K562 (cell line): ENCODE results near the gene RARRES2. TPM values are rescaled to one million over a fixed set of nuclear protein-coding genes. Genes with fewer than 3 reads are reported as not detected.
A peak's percentile ranks its signal among the peaks of the same experiment; 100 is the strongest.

Experiments used
- ATAC-seq: fragments of 200-7000 bp; cut with Tn5 transposase; 3 replicates; pipeline ENCODE4 v1.9.1; 2020; ENCODE audit warnings: moderate library complexity
- BruUV-seq: library from RNA; stranded (reverse); fragments of 400-500 nt; replicated peaks from 2 replicates; lab custom pipeline; 2021; lab: Mats Ljungman, UMichigan
- CTCF ChIA-PET: fragments of 300-600 bp; formaldehyde crosslinking; extraction: SDS; loops from one replicate; lab custom pipeline; 2021; ENCODE audit warnings: low intra/inter-chr PET ratio; lab: Yijun Ruan, JAX
- POLR2A ChIA-PET: fragments of 300-600, 350-650 bp; sonication (Branson Sonifier 250); formaldehyde crosslinking; extraction: SDS; loops from one replicate; lab custom pipeline; 2021; ENCODE audit warnings: antibody characterized with exemption, inconsistent platforms; lab: Yijun Ruan, JAX
- DNase-seq, 4 experiments: peaks; one replicate each; pipeline versions ENCODE4 v3.0.0 to v3.0.0-alpha.2; 2011 to 2018; ENCODE audit warnings: low spot score in 3 of 4, mixed read lengths in 3 of 4; ENCODE audit errors: extremely low read depth in 1 of 4
- FAIRE-seq: peaks from 2 replicates; lab custom pipeline; 2011; peaks lifted over from hg19 to GRCh38; lab: Jason Lieb, UNC
- H2AFZ ChIP-seq: 2 replicates; pipeline ENCODE4 v1.6.0; 2011; ENCODE audit warnings: low read depth, low read length, control low read depth, inconsistent platforms
- H3K27ac ChIP-seq: fragments of 200-600 bp; 3 replicates; pipeline ENCODE4 v1.8.0; 2011; ENCODE audit warnings: low read depth, mild to moderate bottlenecking, control low read depth, inconsistent platforms, low read length, moderate library complexity, mixed read lengths; ENCODE audit errors: extremely low read depth
- H3K27me3 ChIP-seq, 2 experiments: fragments of 300-600 bp in 1 of 2; 2 replicates in 1 of 2; 3 replicates in 1 of 2; pipeline versions ENCODE4 v1.6.0 to v1.8.0; 2011; ENCODE audit warnings: inconsistent platforms in 2 of 2, low read length in 2 of 2, mild to moderate bottlenecking in 1 of 2, mixed read lengths in 1 of 2, moderate library complexity in 1 of 2; ENCODE audit not compliant: control insufficient read depth in 2 of 2, insufficient read depth in 2 of 2
- H3K36me3 ChIP-seq: fragments of 300-600 bp; 3 replicates; pipeline ENCODE4 v1.8.0; 2011; ENCODE audit warnings: mild to moderate bottlenecking, low read length, inconsistent platforms; ENCODE audit not compliant: control insufficient read depth, insufficient read depth
- H3K4me1 ChIP-seq, 2 experiments: fragments of 200-600 bp in 1 of 2; replicated peaks in 1 of 2; 2 replicates in 1 of 2; 3 replicates in 1 of 2; pipeline versions ENCODE4 v1.5.1 to v1.8.0; 2011; ENCODE audit warnings: inconsistent platforms in 2 of 2, low read length in 2 of 2, mild to moderate bottlenecking in 1 of 2, mixed read lengths in 1 of 2, moderate library complexity in 1 of 2; ENCODE audit not compliant: control insufficient read depth in 2 of 2, insufficient read depth in 2 of 2
- H3K4me2 ChIP-seq: 2 replicates; pipeline ENCODE4 v1.6.1; 2011; ENCODE audit warnings: low read length, control low read depth, inconsistent platforms, mixed read lengths; ENCODE audit not compliant: insufficient read depth
- H3K4me3 ChIP-seq: fragments of 200-600 bp; sonication (generic), shearing (Covaris generic); 2 replicates; pipeline ENCODE4 v1.5.1; 2016; ENCODE audit warnings: control low read depth, inconsistent platforms
- H3K79me2 ChIP-seq: fragments of 200-600 bp; 3 replicates; pipeline ENCODE4 v1.8.0; 2011; ENCODE audit warnings: low read length, inconsistent platforms; ENCODE audit not compliant: control insufficient read depth, insufficient read depth
- H3K9ac ChIP-seq, 2 experiments: 2 replicates each; pipeline versions ENCODE4 v1.6.0 to v1.6.1; 2011; ENCODE audit warnings: low read depth in 2 of 2, low read length in 2 of 2, control low read depth in 1 of 2, inconsistent platforms in 1 of 2, mild to moderate bottlenecking in 1 of 2, mixed read lengths in 1 of 2; ENCODE audit not compliant: insufficient read depth in 1 of 2
- H3K9me1 ChIP-seq: one replicate; pipeline ENCODE4 v1.6.0; 2011; ENCODE audit warnings: inconsistent platforms, mild to moderate bottlenecking, low read length, moderate library complexity; ENCODE audit not compliant: control insufficient read depth, insufficient read depth
- H3K9me3 ChIP-seq: replicated peaks from 2 replicates; pipeline ENCODE4 v1.5.1; 2011; ENCODE audit warnings: low read depth, low read length, inconsistent platforms; ENCODE audit not compliant: control insufficient read depth, insufficient read depth
- H4K20me1 ChIP-seq: replicated peaks from 2 replicates; pipeline ENCODE4 v1.6.1; 2011; ENCODE audit warnings: low read length, inconsistent platforms, mixed read lengths; ENCODE audit not compliant: control insufficient read depth, insufficient read depth
- CHCHD3 ChIP-seq: fragments of 250-450 bp; sonication (Bioruptor Pico); IDR thresholded peaks from 2 replicates; pipeline ENCODE4 v2.1.2; 2022; ENCODE audit warnings: mild to moderate bottlenecking
- DPF2 ChIP-seq: fragments of 450-650 bp; IDR thresholded peaks from 2 replicates; pipeline ENCODE4 v1.6.1; 2016
- GATA2 ChIP-seq: sonication (generic); formaldehyde crosslinking; IDR thresholded peaks from 2 replicates; pipeline ENCODE4 v1.4.0; 2020; ENCODE audit warnings: mild to moderate bottlenecking, missing genetic modification reagents
- HMG20B ChIP-seq: fragments of 250-450 bp; sonication (Bioruptor Pico); IDR thresholded peaks from 2 replicates; pipeline ENCODE4 v1.5.0; 2021; ENCODE audit warnings: mild to moderate bottlenecking
- KDM5B ChIP-seq: fragments of 200-600 bp; sonication (generic); IDR thresholded peaks from 2 replicates; pipeline ENCODE4 v1.6.1; 2012; ENCODE audit warnings: low read depth, mild to moderate bottlenecking, moderate library complexity, low read length, control low read depth, inconsistent platforms; ENCODE audit not compliant: insufficient replicate concordance
- KLF13 ChIP-seq: fragments of 450-650 bp; IDR thresholded peaks from 2 replicates; pipeline ENCODE4 v1.6.1; 2016; ENCODE audit warnings: missing genetic modification characterization, low read depth, mild to moderate bottlenecking, missing compliant biosample characterization, moderate library complexity, borderline replicate concordance
- NFRKB ChIP-seq: fragments of 450-650 bp; IDR thresholded peaks from 2 replicates; pipeline ENCODE4 v1.6.1; 2016; ENCODE audit warnings: low read depth
- POLR2B ChIP-seq: fragments of 450-650 bp; IDR thresholded peaks from 2 replicates; pipeline ENCODE4 v1.6.1; 2018; ENCODE audit warnings: low read depth; ENCODE audit not compliant: partially characterized antibody
- RBFOX2 ChIP-seq: fragments of 200-400 bp; formaldehyde crosslinking; IDR thresholded peaks from 2 replicates; pipeline ENCODE4 v1.6.1; 2017; ENCODE audit warnings: low read depth, mild to moderate bottlenecking, low read length, moderate library complexity
- SMAD4 ChIP-seq: fragments of 250-450 bp; sonication (Bioruptor Pico); conservative IDR thresholded peaks from 2 replicates; pipeline ENCODE4 v1.8.0; 2021; ENCODE audit warnings: inconsistent platforms, mild to moderate bottlenecking, moderate library complexity
- TFAM ChIP-seq: fragments of 250-450 bp; sonication (Bioruptor Pico); conservative IDR thresholded peaks from 2 replicates; pipeline ENCODE4 v1.5.0; 2021; ENCODE audit warnings: mild to moderate bottlenecking, moderate library complexity
- ZNF12 ChIP-seq: sonication (generic); formaldehyde crosslinking; IDR thresholded peaks from 2 replicates; pipeline ENCODE4 v1.4.0; 2020; ENCODE audit warnings: mild to moderate bottlenecking, missing genetic modification reagents
- WGBS: fragments of 100-300 bp; shearing (Covaris generic); methylation state at CpG from one replicate; pipeline ENCODE4 v1.1.6; 2016; ENCODE audit warnings: low coverage, mixed read lengths; ENCODE audit not compliant: insufficient coverage; ENCODE audit errors: missing lambda C conversion rate; 5-methylcytosine and 5-hydroxymethylcytosine counted together
- in situ Hi-C: fragments of 300-500 bp; cut with MboI; formaldehyde crosslinking; loops from 4 replicates; pipeline ENCODE4 v1.15.0; 2018; ENCODE audit warnings: inconsistent platforms, mixed read lengths
- intact Hi-C: fragments of 100-400 bp; cut with micrococcal nuclease; formaldehyde crosslinking; loops from 2 replicates; pipeline ENCODE4 v1.14.2; 2022
- polyA plus RNA-seq, 8 experiments: library from polyadenylated mRNA; depleted of rRNA in 4 of 8; stranded (reverse) in 5 of 8; unstranded in 3 of 8; fragments of >200 nt; fragmentation: Nextera tagmentation in 2 of 8; fragmentation: Illumina TruSeq in 1 of 8; extraction: Ambion mirVana in 2 of 8; extraction: Trizol in 1 of 8; gene quantifications; 2 replicates each; pipeline versions ENCODE4 v1.2.1 to v1.2.3, GENCODE V29; 2011 to 2014; ENCODE audit warnings: inconsistent platforms in 1 of 8, missing spikeins in 1 of 8
- total RNA-seq, 7 experiments: library from RNA; depleted of rRNA in 6 of 7; stranded (reverse); fragments of >200 nt in 6 of 7; fragmentation: Illumina TruSeq in 2 of 7; extraction: Trizol in 2 of 7; gene quantifications; 2 replicates each; pipeline versions ENCODE4 v1.2.1 to v1.2.3, GENCODE V29; 2011 to 2021; ENCODE audit warnings: low replicate concordance in 1 of 7
- TF ChIP-seq, protein P1 (sequence below): fragments of 450-650 bp; IDR thresholded peaks from 2 replicates; pipeline ENCODE4 v1.6.1; 2016; ENCODE audit warnings: antibody characterized with exemption
- TF ChIP-seq, protein P2 (sequence below): fragments of 250-450 bp; sonication (Bioruptor Pico); IDR thresholded peaks from 2 replicates; pipeline ENCODE4 v1.5.0; 2022; ENCODE audit warnings: mild to moderate bottlenecking
- TF ChIP-seq, protein P3 (sequence below), 2 experiments: fragments of 450-650 bp in 1 of 2; IDR thresholded peaks; 2 replicates each; pipeline ENCODE4 v1.6.1; 2011 to 2017; ENCODE audit warnings: low read depth in 2 of 2, antibody characterized with exemption in 1 of 2, borderline replicate concordance in 1 of 2, low read length in 1 of 2, mild to moderate bottlenecking in 1 of 2, mixed read lengths in 1 of 2; ENCODE audit not compliant: control insufficient read depth in 1 of 2

The RARRES2 gene
- total and polyA plus RNA-seq, 9 of the 15 experiments (the other 6 are each of a cell fraction or from before 2014, with no cell fraction given): 0.11 to 1.7 (median 0.23) TPM; not detected in 6

DNA sequence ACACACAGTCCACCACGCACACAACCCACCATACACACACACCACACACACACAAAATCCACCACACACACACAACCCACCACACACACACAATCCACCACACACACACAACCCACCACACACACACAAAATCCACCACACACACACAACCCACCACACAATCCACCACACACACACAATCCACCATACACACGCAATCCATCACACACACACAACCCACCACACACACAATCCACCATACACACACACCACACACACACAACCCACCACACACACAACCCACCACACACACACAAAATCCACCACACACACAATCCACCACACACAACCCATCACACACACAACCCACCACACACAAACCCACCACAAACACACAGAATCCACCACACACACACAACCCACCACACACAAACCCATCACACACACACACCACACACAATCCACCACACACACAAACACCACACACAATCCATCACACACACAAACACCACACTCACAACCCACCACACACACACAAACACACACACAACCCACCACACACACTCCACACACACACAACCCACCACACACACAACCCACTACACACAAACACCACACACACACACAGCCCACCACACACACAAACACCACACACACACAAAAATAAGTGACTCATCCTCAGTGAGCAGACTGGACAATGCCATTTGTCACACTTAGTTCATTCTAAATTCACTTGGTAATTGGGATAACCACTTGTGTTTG lies 18.4 kb upstream of the RARRES2 start:
- DNase-seq: no peak
- Histone ChIP-seq H3K4me1 (peaks cover 30 to 36% of the 10 kb centered on the region in 2 experiments; a peak in 4 of 5 replicates), H3K4me3 (no peak overlapping the region), H3K9me1 (peaks cover 5% of the 10 kb centered on the region), H3K36me3 (no peaks in the 10 kb centered on the region), H4K20me1 (no peaks in the 10 kb centered on the region), H3K27ac (no peak overlapping the region), H2AFZ (no peak overlapping the region), H3K79me2 (no peaks in the 10 kb centered on the region), H3K27me3 (no peaks in the 10 kb centered on the region; a peak in 1 of 5 replicates), H3K9ac (no peak overlapping the region), H3K9me3 (no peaks in the 10 kb centered on the region), H3K4me2 (no peak overlapping the region)
- ChIA-PET POLR2A (no interaction called here), CTCF (no interaction called here)
- in situ Hi-C loops (no loop called here), intact Hi-C loops (loop anchor here (10.0 kb wide), 1 partner anchor 395 kb away; no protein-coding TSS in a partner anchor)
- 83% methylated on average over 2 of the region's 2 CpGs for WGBS
- FAIRE-seq: peak; percentile 71
- no peak for ATAC-seq
- no TSS peak for BruUV-seq
- TF ChIP-seq GATA2 (CRISPR knock-in tag) (no peak), KDM5B (no peak), TFAM (no peak), CHCHD3 (no peak), NFRKB (0 out of 2 replicates have a peak, but pooled peaks have one; percentile 29), DPF2 (peak; percentile 79), SMAD4 (CRISPR knock-in tag) (no peak), HMG20B (CRISPR knock-in tag) (no peak), RBFOX2 (no peak), KLF13 (tag) (no peak), ZNF12 (CRISPR knock-in tag) (peak; percentile 34; the same call in 1 of the 2 replicates), POLR2B (peak; percentile 33)
- TF ChIP-seq, protein P1, sequence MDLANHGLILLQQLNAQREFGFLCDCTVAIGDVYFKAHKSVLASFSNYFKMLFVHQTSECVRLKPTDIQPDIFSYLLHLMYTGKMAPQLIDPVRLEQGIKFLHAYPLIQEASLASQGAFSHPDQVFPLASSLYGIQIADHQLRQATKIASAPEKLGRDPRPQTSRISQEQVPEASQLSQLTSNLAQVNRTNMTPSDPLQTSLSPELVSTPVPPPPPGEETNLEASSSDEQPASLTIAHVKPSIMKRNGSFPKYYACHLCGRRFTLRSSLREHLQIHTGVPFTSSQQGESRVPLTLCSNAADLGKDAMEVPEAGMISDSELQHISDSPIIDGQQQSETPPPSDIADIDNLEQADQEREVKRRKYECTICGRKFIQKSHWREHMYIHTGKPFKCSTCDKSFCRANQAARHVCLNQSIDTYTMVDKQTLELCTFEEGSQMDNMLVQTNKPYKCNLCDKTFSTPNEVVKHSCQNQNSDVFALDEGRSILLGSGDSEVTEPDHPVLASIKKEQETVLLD: peak; percentile 70; the same call in 1 of the 2 replicates
- TF ChIP-seq, protein P2, sequence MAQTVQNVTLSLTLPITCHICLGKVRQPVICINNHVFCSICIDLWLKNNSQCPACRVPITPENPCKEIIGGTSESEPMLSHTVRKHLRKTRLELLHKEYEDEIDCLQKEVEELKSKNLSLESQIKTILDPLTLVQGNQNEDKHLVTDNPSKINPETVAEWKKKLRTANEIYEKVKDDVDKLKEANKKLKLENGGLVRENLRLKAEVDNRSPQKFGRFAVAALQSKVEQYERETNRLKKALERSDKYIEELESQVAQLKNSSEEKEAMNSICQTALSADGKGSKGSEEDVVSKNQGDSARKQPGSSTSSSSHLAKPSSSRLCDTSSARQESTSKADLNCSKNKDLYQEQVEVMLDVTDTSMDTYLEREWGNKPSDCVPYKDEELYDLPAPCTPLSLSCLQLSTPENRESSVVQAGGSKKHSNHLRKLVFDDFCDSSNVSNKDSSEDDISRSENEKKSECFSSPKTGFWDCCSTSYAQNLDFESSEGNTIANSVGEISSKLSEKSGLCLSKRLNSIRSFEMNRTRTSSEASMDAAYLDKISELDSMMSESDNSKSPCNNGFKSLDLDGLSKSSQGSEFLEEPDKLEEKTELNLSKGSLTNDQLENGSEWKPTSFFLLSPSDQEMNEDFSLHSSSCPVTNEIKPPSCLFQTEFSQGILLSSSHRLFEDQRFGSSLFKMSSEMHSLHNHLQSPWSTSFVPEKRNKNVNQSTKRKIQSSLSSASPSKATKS (CRISPR knock-in tag): no peak
- TF ChIP-seq, protein P3, sequence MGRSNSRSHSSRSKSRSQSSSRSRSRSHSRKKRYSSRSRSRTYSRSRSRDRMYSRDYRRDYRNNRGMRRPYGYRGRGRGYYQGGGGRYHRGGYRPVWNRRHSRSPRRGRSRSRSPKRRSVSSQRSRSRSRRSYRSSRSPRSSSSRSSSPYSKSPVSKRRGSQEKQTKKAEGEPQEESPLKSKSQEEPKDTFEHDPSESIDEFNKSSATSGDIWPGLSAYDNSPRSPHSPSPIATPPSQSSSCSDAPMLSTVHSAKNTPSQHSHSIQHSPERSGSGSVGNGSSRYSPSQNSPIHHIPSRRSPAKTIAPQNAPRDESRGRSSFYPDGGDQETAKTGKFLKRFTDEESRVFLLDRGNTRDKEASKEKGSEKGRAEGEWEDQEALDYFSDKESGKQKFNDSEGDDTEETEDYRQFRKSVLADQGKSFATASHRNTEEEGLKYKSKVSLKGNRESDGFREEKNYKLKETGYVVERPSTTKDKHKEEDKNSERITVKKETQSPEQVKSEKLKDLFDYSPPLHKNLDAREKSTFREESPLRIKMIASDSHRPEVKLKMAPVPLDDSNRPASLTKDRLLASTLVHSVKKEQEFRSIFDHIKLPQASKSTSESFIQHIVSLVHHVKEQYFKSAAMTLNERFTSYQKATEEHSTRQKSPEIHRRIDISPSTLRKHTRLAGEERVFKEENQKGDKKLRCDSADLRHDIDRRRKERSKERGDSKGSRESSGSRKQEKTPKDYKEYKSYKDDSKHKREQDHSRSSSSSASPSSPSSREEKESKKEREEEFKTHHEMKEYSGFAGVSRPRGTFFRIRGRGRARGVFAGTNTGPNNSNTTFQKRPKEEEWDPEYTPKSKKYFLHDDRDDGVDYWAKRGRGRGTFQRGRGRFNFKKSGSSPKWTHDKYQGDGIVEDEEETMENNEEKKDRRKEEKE (IDR thresholded peaks at IDR 0.05; ENCODE audit: borderline replicate concordance in 1 of 2, control insufficient read depth in 1 of 2, low read depth in 2 of 2, low read length in 1 of 2): peak; percentile 28 to 71; a peak in 1 of 4 replicates
